ENCODE results near the gene TREH.

Gene TREH

DNA sequence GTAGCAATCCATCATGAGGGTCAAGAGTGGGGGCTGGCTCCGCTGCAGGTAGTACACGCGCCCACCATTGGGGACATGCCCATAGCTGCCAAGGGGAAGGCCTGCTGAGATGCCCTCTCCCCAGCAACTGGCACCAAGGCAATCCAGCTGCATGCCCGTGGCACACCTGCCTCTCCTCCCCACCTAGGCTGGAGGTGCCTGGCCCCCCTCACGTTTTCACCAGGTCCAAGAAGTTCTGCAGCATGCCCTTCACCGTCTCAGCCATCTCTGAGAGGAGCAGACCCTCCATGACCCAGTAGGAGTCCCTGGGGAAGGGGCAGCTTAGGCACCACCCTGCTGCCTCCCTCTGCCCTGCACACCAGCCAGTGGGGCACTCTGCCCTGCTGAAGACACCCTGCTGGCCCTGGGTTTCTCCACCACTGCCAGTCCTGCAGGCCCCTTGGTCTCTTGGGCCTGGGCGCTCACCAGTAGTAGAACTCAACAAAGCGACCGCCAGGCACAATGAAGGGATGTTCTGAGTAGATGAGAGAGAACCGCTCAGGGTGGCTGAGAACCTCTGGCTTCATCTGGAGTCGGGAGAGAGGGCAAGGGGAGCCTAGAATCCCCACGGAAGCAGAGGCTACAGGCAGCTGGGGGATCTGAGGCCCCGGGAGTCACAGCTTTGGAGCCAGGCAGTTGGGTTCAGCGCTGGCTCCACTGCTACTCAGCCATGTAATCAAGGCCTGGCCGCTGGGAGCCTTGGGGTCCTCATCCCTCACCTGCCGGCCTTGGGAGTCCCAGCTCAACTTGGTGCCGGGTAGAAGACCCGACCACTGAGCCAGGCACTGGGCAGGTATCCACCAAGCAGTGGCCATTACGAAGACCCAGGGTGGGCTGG lies 17.8 kb downstream of the TREH start:
- H3K36me3 ChIP-seq (ENCODE audit: control insufficient read depth, insufficient read depth, low read length), result peaks cover 6% of the 10 kb centered on the region
- no peaks in the 10 kb centered on the region for H3K9me3 ChIP-seq (ENCODE audit: control insufficient read depth, insufficient read depth, low read length)
- H3K27me3 ChIP-seq (ENCODE audit: control insufficient read depth, insufficient read depth, low read length), result no peaks in the 10 kb centered on the region
- no peak overlapping the region for H3K4me3 ChIP-seq (ENCODE audit: low read depth, low read length)
- H3K4me1 ChIP-seq (ENCODE audit: control insufficient read depth, insufficient read depth, low read length), result peaks cover 9% of the 10 kb centered on the region
- H3K9ac ChIP-seq (ENCODE audit: low read depth, low read length), result no peak overlapping the region

DNA sequence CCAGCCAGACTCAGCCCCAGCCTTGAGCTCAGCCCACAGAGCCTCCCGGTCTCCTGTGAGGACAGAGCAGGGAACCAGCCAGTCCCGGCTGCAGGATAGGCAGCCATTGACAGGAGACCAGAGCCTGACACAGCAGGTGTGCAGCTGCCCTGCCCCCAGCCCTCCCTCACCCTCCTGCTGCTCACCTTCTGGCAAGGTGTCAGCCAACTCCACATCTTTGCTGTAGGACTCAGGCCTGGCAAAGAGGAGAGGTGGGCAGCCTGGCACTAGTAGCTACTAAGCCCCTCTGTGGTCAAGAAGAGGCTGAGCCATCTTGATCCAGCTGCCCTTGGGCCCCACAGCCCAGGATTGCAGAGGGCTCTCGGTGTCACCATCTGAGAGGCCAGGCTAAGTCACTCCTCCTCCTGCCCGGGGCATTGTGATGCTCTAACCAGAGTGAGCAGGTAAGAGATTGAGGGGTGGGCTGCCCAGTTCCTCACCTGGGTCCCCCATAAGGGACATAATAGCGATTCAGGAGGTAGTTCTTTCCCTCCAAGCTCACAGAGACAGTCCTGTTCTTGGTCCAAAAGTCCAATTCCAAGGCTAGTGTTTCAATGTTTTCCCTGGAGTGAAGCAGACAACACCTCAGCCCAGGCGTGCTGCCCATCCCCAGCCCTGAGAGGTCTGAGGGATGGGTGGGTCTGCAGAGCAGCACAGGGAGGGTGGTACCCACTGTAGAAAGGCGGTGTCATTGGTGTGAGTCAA lies 18.6 kb downstream of the TREH start:
- H3K36me3 ChIP-seq (ENCODE audit: control insufficient read depth, insufficient read depth, low read length), result peaks cover 6% of the 10 kb centered on the region
- H3K9me3 ChIP-seq (ENCODE audit: control insufficient read depth, insufficient read depth, low read length), result no peaks in the 10 kb centered on the region
- no peak overlapping the region for H3K9ac ChIP-seq (ENCODE audit: low read depth, low read length)
- H3K27me3 ChIP-seq (ENCODE audit: control insufficient read depth, insufficient read depth, low read length), result no peaks in the 10 kb centered on the region
- H3K4me3 ChIP-seq (ENCODE audit: low read depth, low read length), result no peak overlapping the region
- H3K4me1 ChIP-seq (ENCODE audit: control insufficient read depth, insufficient read depth, low read length), result peaks cover 9% of the 10 kb centered on the region

DNA sequence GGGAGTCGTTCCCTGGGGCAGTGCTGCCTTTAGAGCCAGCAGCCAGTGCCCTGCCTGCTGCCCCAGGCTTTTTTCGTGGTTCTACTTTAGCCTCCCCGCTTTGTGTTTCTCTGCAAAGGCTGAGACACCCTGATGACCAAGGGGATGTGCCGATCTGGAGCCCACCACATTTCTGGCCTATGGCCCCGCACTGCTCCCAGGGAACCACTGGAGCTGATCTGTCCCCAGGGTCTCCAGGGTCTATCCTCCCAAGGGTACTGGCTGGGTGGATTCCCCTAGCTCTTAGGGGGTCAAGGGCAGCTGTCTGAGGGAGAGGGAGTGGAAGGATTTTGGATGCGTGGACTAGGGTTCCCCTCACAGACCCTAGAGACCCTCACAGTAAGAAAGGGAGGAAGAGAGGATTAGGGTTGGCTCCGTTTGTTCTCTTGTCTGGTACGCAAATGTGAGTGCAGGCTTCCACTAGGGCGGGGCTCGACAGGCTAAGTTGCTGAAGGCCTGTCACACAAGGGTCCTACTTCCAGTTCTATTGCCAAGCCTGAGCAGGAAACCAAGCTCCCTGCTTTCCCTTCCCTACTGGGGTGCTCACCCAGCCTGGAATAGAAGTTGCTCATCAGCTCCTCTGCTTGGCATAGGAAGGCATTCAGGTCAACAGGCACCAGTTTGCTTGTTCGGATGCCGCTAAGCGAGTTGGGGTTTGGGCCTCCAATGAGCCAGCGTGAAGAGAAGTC lies 19.3 kb downstream of the TREH start:
- Histone ChIP-seq H3K9me3 (ENCODE audit: control insufficient read depth, insufficient read depth, low read length) (no peaks in the 10 kb centered on the region), H3K9ac (ENCODE audit: low read depth, low read length) (no peak overlapping the region), H3K4me3 (ENCODE audit: low read depth, low read length) (peak overlapping the region; percentile 30)

DNA sequence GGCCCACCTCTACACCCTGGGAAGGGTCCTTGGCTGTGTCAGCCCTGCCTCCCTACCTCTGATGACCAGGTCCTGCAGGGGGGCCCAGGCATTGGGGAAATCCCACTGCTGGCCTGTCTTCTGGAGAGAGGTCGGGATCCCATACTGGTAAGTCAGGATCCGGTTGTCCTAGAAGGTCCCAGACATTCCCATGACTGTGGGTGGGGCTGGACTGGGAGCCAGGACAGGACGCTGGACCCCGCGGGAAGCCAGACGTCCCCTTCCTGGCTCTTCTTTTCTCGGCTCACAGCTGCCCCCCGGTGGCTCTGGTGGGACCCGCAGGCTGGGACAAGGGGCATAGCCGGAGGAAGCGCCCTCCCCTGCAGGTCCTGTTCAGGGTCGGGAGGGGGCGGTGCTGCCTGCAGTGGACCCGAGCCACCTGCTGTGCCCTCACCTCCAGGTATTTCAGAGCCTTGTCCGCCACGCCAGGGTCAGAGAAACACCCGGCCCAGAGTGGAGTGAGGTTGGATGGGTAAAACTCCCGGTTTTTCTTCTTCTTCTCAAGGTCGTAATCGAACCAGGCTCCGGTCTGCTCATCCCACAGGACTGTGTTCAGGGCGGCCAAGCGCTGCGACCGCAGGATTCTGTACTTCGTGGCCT lies 20.0 kb downstream of the TREH start:
- Histone ChIP-seq H3K27me3 (ENCODE audit: control insufficient read depth, insufficient read depth, low read length) (no peaks in the 10 kb centered on the region), H3K9ac (ENCODE audit: low read depth, low read length) (no peak overlapping the region), H3K4me1 (ENCODE audit: control insufficient read depth, insufficient read depth, low read length) (peaks cover 9% of the 10 kb centered on the region), H3K4me3 (ENCODE audit: low read depth, low read length) (peak overlapping the region; percentile 30), H3K9me3 (ENCODE audit: control insufficient read depth, insufficient read depth, low read length) (no peaks in the 10 kb centered on the region), H3K36me3 (ENCODE audit: control insufficient read depth, insufficient read depth, low read length) (peaks cover 8% of the 10 kb centered on the region)

More for the DNA sequence above, 19.3 kb downstream of the TREH start:
- Histone ChIP-seq H3K27me3 (ENCODE audit: control insufficient read depth, insufficient read depth, low read length) (no peaks in the 10 kb centered on the region), H3K36me3 (ENCODE audit: control insufficient read depth, insufficient read depth, low read length) (peaks cover 8% of the 10 kb centered on the region), H3K4me1 (ENCODE audit: control insufficient read depth, insufficient read depth, low read length) (peaks cover 9% of the 10 kb centered on the region)

DNA sequence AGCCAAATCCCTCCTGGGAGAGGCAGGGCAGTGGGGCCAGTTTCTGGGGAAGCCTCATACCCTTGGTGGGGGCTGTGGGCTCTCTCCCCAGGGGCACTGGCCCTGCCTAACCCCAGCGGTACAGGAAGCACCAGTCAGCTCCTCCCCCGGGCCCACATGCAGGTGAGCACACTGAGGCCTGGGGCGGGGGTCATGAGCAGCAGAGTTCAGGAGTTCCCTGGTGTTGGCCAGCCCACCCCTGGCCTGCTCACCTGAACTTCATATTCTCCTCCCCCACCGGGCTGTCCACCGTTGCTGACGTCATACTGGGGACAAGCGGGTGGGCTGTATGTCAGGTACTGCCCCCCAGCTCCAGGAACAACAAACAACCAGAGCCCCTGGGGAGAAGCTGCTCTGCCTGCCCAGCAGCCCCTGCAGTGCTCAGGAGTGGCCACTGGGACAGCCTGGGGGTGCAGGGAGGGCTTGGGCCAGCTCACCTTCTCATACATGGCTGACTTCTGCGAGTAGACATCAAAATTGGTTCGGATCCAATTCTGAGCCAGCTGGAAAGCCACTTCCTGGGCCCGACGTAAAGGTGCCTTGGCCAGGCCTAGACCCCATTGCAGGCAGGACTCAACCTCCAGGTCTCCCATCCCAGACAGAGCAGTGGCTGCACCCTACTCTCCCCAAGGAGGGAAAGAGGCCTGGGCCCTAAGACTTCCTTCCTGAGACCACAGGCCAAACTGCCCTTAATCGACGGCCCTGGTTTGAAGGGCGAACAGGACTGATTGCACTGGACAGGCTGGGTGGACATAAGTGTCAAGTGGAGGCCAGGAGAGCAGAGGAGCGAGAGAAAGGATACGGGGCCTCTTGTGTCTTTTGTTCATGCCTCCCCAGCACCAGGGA lies 20.8 kb downstream of the TREH start:
- H3K4me1 ChIP-seq (ENCODE audit: control insufficient read depth, insufficient read depth, low read length), result peaks cover 9% of the 10 kb centered on the region
- peaks cover 8% of the 10 kb centered on the region for H3K36me3 ChIP-seq (ENCODE audit: control insufficient read depth, insufficient read depth, low read length)
- peak overlapping the region; percentile 47 for H3K9ac ChIP-seq (ENCODE audit: low read depth, low read length)
- no peaks in the 10 kb centered on the region for H3K27me3 ChIP-seq (ENCODE audit: control insufficient read depth, insufficient read depth, low read length)
- H3K9me3 ChIP-seq (ENCODE audit: control insufficient read depth, insufficient read depth, low read length), result no peaks in the 10 kb centered on the region
- no peak overlapping the region for H3K4me3 ChIP-seq (ENCODE audit: low read depth, low read length)

DNA sequence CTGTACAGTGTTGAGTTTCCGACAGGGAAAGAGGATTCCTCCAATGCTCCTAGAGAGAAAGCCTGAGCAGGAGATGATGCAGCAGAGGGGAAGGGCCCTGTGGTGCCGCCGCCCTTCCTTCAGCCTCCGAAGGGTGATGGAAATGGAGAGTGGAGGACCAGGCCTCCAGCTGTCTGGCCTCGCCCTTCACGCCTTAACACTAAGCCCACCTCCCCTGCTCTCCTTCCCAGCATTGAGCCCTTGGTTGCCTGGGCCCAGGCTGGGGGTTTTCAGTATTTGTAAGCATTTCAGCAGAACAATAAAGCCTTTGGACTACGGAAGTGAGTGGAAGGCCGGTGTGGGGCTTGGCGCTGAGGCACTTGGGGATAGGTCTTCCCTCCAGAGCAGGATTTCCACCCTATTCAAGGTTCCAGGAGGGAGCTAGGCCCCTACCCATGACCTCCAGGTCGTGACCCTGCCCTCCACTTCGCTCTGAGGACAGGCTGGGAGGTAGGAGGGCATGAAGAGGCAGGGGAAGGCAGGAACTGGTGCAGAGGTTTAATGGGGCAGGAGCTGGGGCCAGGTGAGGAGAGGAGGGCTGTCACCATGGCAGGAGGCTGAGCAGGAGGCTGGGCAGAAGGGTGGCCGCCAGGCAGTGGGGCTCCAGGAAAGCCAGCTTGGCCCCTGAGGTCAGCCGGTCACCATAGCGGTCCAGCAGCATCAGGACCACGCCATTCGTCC lies 21.6 kb downstream of the TREH start:
- Histone ChIP-seq H3K9me3 (ENCODE audit: control insufficient read depth, insufficient read depth, low read length) (no peaks in the 10 kb centered on the region), H3K4me1 (ENCODE audit: control insufficient read depth, insufficient read depth, low read length) (peaks cover 9% of the 10 kb centered on the region), H3K4me3 (ENCODE audit: low read depth, low read length) (no peak overlapping the region), H3K27me3 (ENCODE audit: control insufficient read depth, insufficient read depth, low read length) (no peaks in the 10 kb centered on the region), H3K9ac (ENCODE audit: low read depth, low read length) (peak overlapping the region; percentile 47), H3K36me3 (ENCODE audit: control insufficient read depth, insufficient read depth, low read length) (peaks cover 10% of the 10 kb centered on the region)

DNA sequence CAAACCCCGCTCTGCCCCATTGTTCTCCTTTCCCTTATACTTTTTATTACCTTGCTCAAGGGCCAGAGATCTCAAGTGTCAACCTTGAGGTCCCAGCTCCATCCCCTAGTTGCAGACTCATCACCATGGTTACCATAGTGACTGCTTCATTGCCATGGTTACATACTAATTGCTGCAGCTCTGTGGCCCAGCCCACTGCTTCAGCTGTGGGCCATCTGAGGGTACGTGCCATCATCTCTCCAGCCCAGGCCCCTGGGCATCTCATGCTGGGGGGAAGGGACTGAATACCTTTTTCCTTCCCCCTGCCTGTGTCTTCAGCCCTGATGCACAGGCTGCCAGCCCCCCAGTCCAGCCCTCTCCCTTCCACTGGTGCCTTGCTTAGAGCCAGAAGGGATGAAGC lies 22.2 kb downstream of the TREH start:
- Histone ChIP-seq H3K9ac (ENCODE audit: low read depth, low read length) (no peak overlapping the region), H3K4me1 (ENCODE audit: control insufficient read depth, insufficient read depth, low read length) (peaks cover 9% of the 10 kb centered on the region), H3K36me3 (ENCODE audit: control insufficient read depth, insufficient read depth, low read length) (peaks cover 13% of the 10 kb centered on the region), H3K9me3 (ENCODE audit: control insufficient read depth, insufficient read depth, low read length) (no peaks in the 10 kb centered on the region), H3K27me3 (ENCODE audit: control insufficient read depth, insufficient read depth, low read length) (no peaks in the 10 kb centered on the region), H3K4me3 (ENCODE audit: low read depth, low read length) (no peak overlapping the region)

DNA sequence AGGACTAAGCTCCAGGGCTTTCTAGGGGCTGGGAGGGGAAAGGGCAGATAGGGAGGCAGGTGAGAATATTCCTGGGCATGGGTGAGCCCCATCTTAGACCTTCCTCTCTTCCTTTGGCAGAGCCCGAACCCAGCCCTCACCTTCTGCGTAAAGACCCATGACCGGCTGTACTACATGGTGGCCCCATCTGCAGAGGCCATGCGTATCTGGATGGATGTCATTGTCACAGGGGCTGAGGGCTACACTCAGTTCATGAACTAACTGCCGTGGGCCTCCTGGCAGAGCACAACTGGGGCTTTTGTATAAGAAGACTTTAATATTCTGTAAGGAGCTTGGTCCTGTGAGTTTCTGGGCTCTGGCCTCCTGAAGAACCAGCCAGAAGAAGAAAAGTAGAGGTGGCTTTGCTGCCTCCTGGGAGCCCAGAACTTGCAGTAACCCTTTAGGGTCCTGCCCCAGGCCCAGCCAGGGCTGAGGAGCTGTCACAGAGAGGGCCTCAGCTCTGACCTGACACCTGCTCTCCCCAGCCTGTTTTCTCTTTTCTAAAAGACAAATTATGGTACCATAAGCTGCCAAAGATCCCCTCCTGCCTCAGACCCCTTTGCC lies 22.8 kb downstream of the TREH start:
- H3K9me3 ChIP-seq (ENCODE audit: control insufficient read depth, insufficient read depth, low read length), result no peaks in the 10 kb centered on the region
- H3K4me1 ChIP-seq (ENCODE audit: control insufficient read depth, insufficient read depth, low read length), result peaks cover 9% of the 10 kb centered on the region
- no peak overlapping the region for H3K4me3 ChIP-seq (ENCODE audit: low read depth, low read length)
- H3K9ac ChIP-seq (ENCODE audit: low read depth, low read length), result no peak overlapping the region
- H3K27me3 ChIP-seq (ENCODE audit: control insufficient read depth, insufficient read depth, low read length), result no peaks in the 10 kb centered on the region
- H3K36me3 ChIP-seq (ENCODE audit: control insufficient read depth, insufficient read depth, low read length), result peaks cover 17% of the 10 kb centered on the region

DNA sequence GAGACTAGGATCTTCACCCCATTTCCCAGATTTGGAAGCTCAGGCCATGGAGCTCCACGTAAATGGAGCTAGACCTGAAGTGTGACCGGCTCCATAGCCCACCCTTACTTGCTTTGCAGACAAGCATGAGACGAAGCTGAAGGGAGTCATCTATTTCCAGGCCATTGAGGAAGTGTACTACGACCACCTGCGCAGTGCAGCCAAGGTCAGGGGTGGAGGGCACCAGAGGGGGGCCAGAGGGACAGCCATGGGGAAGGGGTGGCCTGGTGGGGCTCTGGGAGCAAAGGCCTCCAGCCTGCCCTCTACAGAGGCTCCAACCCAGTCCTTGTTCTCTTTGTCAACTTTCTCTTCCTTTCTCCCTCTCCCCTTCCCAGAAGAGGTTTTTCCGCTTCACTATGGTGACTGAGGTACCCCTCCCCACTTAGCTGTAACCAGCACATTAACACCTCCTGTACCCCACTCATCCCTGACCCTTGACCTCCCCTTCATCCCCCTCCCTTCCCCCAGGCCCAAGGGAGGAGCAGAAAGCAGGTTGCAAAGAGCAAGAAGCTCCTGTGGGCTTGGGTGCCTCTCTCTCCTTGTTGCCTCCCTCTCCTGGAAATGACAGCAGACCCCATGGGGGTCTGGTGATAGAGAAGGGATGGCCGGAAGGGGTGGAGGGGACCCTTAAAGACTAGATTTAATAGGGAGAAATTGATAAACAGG lies 23.8 kb downstream of the TREH start:
- Histone ChIP-seq H3K9me3 (ENCODE audit: control insufficient read depth, insufficient read depth, low read length) (no peaks in the 10 kb centered on the region), H3K36me3 (ENCODE audit: control insufficient read depth, insufficient read depth, low read length) (peaks cover 20% of the 10 kb centered on the region), H3K9ac (ENCODE audit: low read depth, low read length) (no peak overlapping the region), H3K4me3 (ENCODE audit: low read depth, low read length) (no peak overlapping the region), H3K4me1 (ENCODE audit: control insufficient read depth, insufficient read depth, low read length) (peaks cover 8% of the 10 kb centered on the region), H3K27me3 (ENCODE audit: control insufficient read depth, insufficient read depth, low read length) (no peaks in the 10 kb centered on the region)
